GM18909 (cell line): ENCODE measurements around the gene OR13C5.
"Not testable (repeated sequence)": the region's sequence is repeated elsewhere in the genome, so short reads cannot be mapped to it uniquely, and the experiment has no call there.

Source experiments
- ATAC-seq: cut with Tn5 transposase; IDR thresholded peaks from one replicate; pipeline ENCODE4 v1.9.1; 2021; ENCODE audit warnings: mild to moderate bottlenecking; ENCODE audit not compliant: unreplicated experiment, poor library complexity

OR13C5 gene

GRCh38 chr9:104599313-104599712 lies at the start of gene OR13C5:
Gene OR13C5, minus strand, starts transcription at chr9:104599413. Its CDS starts 0 bp downstream, at chr9:104599413.
- not testable (repeated sequence) for ATAC-seq

GRCh38 chr9:104635456-104635855 lies 36.2 kb upstream of the OR13C5 start:
- ATAC-seq: no peak

- no peak for ATAC-seq
These were observed 34.8 kb upstream of the OR13C5 start for GRCh38 chr9:104633976-104634520.

GRCh38 chr9:104625964-104626363 lies 26.8 kb upstream of the OR13C5 start:
- not testable (repeated sequence) for ATAC-seq

- no peak for ATAC-seq
These were observed 18.9 kb upstream of the OR13C5 start, which contains the start of gene OR13C9 for GRCh38 chr9:104618104-104618503. Gene OR13C9, minus strand, starts transcription at chr9:104618204. Its CDS starts 0 bp downstream, at chr9:104618204.

GRCh38 chr9:104617418-104617817 lies 18.2 kb upstream of the OR13C5 start:
- peak; percentile 37 for ATAC-seq

- ATAC-seq: no peak
These were observed 12.0 kb upstream of the OR13C5 start for GRCh38 chr9:104611213-104611612.

GRCh38 chr9:104608336-104608735 lies 9.1 kb upstream of the OR13C5 start:
- ATAC-seq: no peak

GRCh38 chr9:104606152-104606551 lies 6.9 kb upstream of the OR13C5 start:
- ATAC-seq: no peak

GRCh38 chr9:104605527-104605926 lies 6.3 kb upstream of the OR13C5 start, which contains the start of gene OR13C2:
Gene OR13C2, minus strand, starts transcription at chr9:104605627. Its CDS starts 0 bp downstream, at chr9:104605627.
- not testable (repeated sequence) for ATAC-seq

GRCh38 chr9:104604801-104605200 lies 5.6 kb upstream of the OR13C5 start:
- peak; percentile 86 for ATAC-seq

- not testable (repeated sequence) for ATAC-seq
These were observed 464 bp downstream of the OR13C5 start for GRCh38 chr9:104598749-104599148.

- ATAC-seq: no peak
These were observed 9.6 kb downstream of the OR13C5 start for GRCh38 chr9:104589626-104590025.

GRCh38 chr9:104586496-104587180 lies 12.6 kb downstream of the OR13C5 start:
- ATAC-seq: no peak

- ATAC-seq: no peak
These were observed 18.7 kb downstream of the OR13C5 start for GRCh38 chr9:104580562-104580961.

GRCh38 chr9:104577263-104577662 lies 21.9 kb downstream of the OR13C5 start:
- ATAC-seq: no peak

GRCh38 chr9:104575456-104575855 lies 23.8 kb downstream of the OR13C5 start:
- no peak for ATAC-seq

GRCh38 chr9:104572612-104573011 lies 26.6 kb downstream of the OR13C5 start:
- ATAC-seq: no peak

GRCh38 chr9:104568868-104569267 lies 30.3 kb downstream of the OR13C5 start, which contains the start of gene OR13C8:
Gene OR13C8, plus strand, starts transcription at chr9:104569168. Its CDS starts 0 bp downstream, at chr9:104569168.
- ATAC-seq: no peak

GRCh38 chr9:104564358-104564757 lies 34.9 kb downstream of the OR13C5 start:
- no peak for ATAC-seq

- peak; percentile 71 for ATAC-seq
These were observed 42.2 kb downstream of the OR13C5 start for GRCh38 chr9:104556830-104557634.
